ENCODE results near the gene RGS7BP.

Gene RGS7BP

GRCh38 chr5:64585646-64586045, 79.8 kb downstream of the RGS7BP start:
- no peak for TF ChIP-seq CTCF (IDR thresholded peaks at IDR 0.05; ENCODE audit: low read depth, low read length)
- DNase-seq (ENCODE audit: extremely low read depth, low read depth): no peak

- no peak for TF ChIP-seq CTCF (IDR thresholded peaks at IDR 0.05; ENCODE audit: low read depth, low read length)
These were observed 81.6 kb downstream of the RGS7BP start for GRCh38 chr5:64587370-64587769.

GRCh38 chr5:64592730-64593341, 87.0 kb downstream of the RGS7BP start:
- no peak for DNase-seq (ENCODE audit: extremely low read depth, low read depth)
- no peak for TF ChIP-seq CTCF (IDR thresholded peaks at IDR 0.05; ENCODE audit: low read depth, low read length)

More at GRCh38 chr5:64587370-64587769, 81.6 kb downstream of the RGS7BP start:
- no peak for DNase-seq (ENCODE audit: extremely low read depth, low read depth)

GRCh38 chr5:64594025-64594424, 88.2 kb downstream of the RGS7BP start:
- TF ChIP-seq CTCF (IDR thresholded peaks at IDR 0.05; ENCODE audit: low read depth, low read length): no peak
- no peak for DNase-seq (ENCODE audit: extremely low read depth, low read depth)

GRCh38 chr5:64594601-64595000, 88.8 kb downstream of the RGS7BP start:
- TF ChIP-seq CTCF (IDR thresholded peaks at IDR 0.05; ENCODE audit: low read depth, low read length): no peak
- DNase-seq (ENCODE audit: extremely low read depth, low read depth): no peak

- TF ChIP-seq CTCF (IDR thresholded peaks at IDR 0.05; ENCODE audit: low read depth, low read length): no peak
- DNase-seq (ENCODE audit: extremely low read depth, low read depth): no peak
These were observed 89.4 kb downstream of the RGS7BP start for GRCh38 chr5:64595031-64595855.

- no peak for TF ChIP-seq CTCF (IDR thresholded peaks at IDR 0.05; ENCODE audit: low read depth, low read length)
These were observed 93.4 kb downstream of the RGS7BP start for GRCh38 chr5:64599226-64599625.

More at GRCh38 chr5:64599226-64599625, 93.4 kb downstream of the RGS7BP start:
- no peak for DNase-seq (ENCODE audit: extremely low read depth, low read depth)
